GM12891 (cell line): ENCODE results near the gene UCKL1.

Source experiments
- DNase-seq: peaks from one replicate; pipeline ENCODE4 v3.0.0; 2011; ENCODE audit warnings: low spot score; ENCODE audit not compliant: insufficient read length
- FAIRE-seq: peaks from 2 replicates; lab custom pipeline; 2011; peaks lifted over from hg19 to GRCh38; lab: Jason Lieb, UNC
- PAX5 ChIP-seq: IDR thresholded peaks from 2 replicates; pipeline ENCODE4 v1.6.1; 2011; ENCODE audit warnings: low read length, moderate library complexity, mild to moderate bottlenecking; ENCODE audit not compliant: insufficient read depth, severe bottlenecking
- POLR2A ChIP-seq: IDR thresholded peaks from 2 replicates; pipeline ENCODE4 v1.6.1; 2011; ENCODE audit warnings: low read depth, low read length, control low read depth
- POLR2AphosphoS5 ChIP-seq: IDR thresholded peaks from 2 replicates; pipeline ENCODE4 v1.6.1; 2011; ENCODE audit warnings: low read depth, low read length, control low read depth
- POU2F2 ChIP-seq: IDR thresholded peaks from 2 replicates; pipeline ENCODE4 v1.6.1; 2011; ENCODE audit warnings: low read depth, mild to moderate bottlenecking, control low read depth, low read length, moderate library complexity
- SPI1 ChIP-seq: IDR thresholded peaks from 2 replicates; pipeline ENCODE4 v1.6.1; 2011; ENCODE audit warnings: low read depth, low read length, control low read depth
- TAF1 ChIP-seq: IDR thresholded peaks from 2 replicates; pipeline ENCODE4 v1.6.1; 2011; ENCODE audit warnings: low read depth, low read length, control low read depth

Gene UCKL1

DNA sequence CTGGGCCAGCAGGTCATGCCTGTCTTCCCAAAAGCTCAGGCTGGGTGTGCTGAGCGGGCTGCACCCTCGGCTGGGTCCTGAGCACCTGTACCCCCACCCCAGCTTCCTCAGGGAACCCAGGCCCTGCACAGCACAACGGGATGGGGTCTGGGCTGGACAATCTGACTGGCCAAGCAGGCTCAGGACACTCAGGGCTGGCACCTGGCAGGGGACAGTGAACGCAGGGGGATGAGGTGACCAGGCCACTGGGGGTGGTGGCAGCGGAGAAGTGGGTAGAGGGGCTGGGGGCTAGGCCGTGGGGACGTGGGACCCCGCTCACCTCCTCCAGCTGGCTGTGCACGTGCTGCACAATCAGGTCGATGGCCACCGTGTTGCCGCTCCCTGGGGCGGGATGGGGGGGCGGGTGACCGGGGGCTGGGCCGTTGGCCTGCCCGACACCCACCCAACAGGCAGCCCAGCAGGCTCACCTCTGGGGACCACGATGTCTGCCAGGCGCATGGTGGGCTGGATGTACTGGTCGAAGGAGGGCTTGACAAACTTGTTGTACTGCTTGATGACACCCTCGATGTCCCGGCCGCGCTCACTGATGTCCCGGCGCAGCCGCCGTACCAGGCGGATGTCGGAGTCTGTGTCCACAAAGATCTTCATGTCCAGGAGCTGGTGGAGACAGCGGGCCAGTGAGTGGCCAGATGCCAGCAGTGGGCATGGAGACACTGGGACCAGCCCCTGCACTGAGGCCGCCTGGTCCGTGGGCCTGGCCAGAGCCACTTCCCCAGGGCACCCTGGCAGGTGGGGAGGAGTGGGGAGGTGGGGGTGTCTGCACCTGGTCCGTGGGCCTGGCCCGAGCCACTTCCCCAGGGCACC lies 11.9 kb downstream of the UCKL1 start:
- no peak for TF ChIP-seq POU2F2
- TF ChIP-seq POLR2AphosphoS5, result no peak
- DNase-seq, result no peak
- FAIRE-seq, result no peak

DNA sequence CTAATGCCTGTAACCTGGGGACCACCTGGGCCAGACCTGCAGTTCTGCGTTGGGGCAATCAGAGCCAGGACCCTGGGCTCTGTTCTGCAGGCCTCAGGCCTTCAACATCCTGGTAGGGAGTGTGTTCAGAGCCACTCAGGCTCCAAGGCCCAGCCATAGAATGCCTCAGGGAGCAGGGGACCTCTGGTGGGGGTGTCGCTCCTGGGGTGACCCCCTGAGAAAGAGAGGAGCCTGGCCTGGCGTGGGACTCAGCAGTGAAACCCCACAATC lies 12.5 kb downstream of the UCKL1 start:
- DNase-seq, result no peak
- no peak for FAIRE-seq
- TF ChIP-seq SPI1 (no peak), POU2F2 (no peak), POLR2A (no peak), PAX5 (no peak), POLR2AphosphoS5 (no peak), TAF1 (no peak)

DNA sequence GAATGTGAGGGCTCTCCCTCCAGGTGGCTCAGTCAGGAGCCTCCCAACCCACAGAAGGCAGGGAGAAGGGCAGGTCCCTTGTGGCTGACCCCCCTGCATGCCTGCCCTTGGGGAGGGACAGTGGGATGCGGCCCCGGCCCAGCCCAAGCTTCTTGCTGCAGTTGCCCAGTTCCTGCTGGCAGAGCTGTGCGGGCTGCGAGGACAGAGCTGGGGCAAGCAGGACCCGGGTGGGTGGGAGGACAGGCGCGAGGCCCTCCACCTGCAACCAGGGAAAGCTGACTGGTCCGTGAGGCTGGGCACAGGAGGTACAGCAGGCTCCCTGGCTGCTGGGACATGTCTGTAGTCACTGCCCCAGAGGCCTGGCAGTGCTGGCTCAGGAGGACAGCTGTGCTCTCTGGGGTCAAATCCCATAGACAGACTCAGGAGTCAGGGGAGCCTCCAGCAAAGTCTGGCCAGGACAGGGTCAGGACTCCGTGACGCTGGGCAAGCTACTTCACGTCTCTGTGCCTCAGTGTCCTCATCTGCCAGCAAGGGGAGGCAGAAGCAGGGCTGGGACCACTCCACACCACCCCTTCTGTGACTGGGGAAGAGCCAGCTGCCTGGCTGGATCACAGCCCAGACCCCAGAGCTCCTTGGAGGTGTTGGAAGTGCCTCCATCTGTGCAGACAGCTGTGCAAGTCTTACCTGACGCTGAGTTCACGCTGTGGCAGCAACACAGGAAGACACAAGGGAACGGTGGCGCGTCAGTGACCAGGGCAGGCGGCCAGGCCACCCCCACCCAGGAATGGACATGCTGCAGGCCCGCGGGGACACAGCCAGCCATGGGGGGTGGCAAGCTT lies 13.0 kb downstream of the UCKL1 start:
- TF ChIP-seq POLR2AphosphoS5 (no peak), SPI1 (no peak), POLR2A (no peak; the same call in 1 of the 2 replicates), TAF1 (no peak), POU2F2 (no peak), PAX5 (no peak)
- DNase-seq (no peak), FAIRE-seq (no peak)

DNA sequence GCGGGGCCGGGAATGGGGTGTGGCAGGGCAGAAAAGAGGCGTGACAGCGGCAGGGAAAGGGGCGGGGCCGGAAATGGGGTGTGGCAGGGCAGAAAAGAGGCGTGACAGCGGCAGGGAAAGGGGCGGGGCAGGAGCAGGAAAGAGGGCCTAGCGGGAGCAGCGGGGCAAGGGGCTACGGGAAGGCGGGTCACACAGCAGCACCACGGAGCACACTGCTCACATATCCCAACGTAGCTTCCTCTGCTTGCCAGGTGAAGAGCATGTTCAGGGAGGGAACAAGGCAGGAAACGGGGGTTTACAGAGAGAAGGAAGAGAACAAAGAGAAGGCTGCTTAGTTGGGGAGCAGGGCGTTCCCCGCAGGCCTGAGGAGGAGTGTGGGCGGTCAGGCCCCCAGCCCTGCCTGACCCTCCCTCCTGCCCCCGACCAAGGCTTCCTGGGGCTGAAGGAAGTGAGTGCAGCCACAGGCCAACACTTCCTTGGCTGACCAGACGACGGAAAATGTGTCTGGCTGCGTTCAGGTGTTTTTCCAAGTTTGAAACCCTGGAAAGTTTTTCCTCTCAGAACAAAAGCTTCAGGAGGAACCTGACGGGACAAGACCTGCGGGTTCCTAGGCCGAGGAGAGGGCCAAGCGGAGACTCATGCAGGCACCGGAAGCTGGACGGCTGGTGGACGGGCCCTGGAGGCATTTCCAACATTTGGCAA lies 13.8 kb downstream of the UCKL1 start:
- DNase-seq (peak; percentile 67), FAIRE-seq (peak; percentile 77)
- TF ChIP-seq PAX5 (no peak), SPI1 (no peak), TAF1 (no peak), POLR2AphosphoS5 (0 out of 2 replicates have a peak, but pooled peaks have one; percentile 28), POLR2A (no peak)

DNA sequence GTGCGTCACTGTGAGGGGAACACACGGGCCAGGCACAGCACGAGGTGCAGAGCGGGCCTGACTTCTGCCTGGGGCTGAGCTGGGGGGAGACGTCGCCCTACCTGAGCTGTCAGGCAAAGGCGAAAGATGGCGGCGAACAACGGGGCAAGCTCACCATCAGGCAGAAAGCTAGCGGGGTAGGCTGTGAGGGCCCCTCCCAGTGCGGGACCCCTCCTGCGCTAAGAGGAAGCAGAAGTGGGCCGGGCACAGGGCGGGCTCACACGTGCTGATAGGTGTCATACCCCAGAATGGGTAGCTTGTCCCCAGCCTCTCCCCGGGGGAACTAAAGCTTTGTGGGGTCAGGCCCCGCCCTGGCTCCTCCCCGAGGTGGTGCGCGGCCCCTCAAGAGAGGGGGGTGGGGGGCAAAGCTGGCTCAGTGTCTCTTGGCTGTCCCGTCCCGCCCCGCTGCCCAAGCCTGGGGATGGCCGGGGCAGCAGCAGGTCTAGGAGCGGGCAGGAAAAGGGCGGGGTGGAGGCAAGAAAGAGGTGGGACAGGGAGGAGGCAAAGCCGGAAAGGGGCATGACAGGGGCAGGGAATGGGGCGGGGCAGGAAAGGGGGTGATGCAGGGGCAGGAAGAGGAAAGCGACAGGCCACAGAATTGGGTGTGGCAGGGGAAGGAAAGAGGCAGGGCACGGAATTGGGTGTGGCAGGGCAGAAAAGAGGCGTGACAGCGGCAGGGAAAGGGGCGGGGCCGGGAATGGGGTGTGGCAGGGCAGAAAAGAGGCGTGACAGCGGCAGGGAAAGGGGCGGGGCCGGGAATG lies 14.7 kb downstream of the UCKL1 start:
- DNase-seq (peak; percentile 73), FAIRE-seq (peak; percentile 5)
- TF ChIP-seq POLR2AphosphoS5, result no peak

DNA sequence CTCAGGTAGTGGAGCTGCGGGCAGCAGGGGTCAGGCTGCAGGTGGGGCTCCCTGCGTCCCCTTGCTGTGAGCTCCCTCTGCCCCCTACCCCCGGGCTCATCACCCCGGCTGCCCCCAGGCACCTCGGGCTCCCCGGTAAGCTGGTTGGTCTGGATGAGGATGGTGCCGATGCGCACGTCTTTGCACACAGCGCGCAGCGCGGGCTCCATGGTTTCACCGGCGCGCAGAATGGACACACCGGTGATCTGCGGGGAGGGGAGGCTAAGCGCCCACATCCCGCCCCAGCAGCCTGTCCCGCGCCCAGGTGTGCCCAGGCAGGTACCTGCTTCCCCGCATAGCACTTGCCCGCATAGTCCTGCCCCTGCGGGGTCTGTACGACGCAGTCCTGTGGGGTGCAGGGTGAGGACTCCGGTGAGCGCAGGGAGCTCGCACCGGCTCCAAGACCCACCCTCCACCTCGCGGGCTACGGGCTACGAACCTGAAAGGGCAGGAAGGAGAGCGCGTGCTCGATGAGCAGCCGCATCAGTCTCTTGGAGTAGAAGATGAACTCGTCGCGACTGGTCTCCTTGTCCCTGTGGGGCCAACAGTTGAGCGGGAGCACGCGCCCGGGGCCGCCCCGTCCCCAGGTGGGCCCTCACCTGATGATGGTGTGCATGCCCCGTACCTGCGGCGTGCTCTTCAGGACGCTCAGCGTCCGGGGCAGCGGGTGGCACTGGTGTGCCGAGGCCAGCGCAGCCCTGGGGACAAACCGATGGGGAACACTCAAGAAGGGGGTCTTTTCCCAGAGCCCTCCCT lies 15.5 kb downstream of the UCKL1 start:
- TF ChIP-seq POLR2A (no peak), POLR2AphosphoS5 (no peak), PAX5 (no peak), TAF1 (no peak), SPI1 (no peak), POU2F2 (no peak)
- no peak for FAIRE-seq
- DNase-seq, result no peak

DNA sequence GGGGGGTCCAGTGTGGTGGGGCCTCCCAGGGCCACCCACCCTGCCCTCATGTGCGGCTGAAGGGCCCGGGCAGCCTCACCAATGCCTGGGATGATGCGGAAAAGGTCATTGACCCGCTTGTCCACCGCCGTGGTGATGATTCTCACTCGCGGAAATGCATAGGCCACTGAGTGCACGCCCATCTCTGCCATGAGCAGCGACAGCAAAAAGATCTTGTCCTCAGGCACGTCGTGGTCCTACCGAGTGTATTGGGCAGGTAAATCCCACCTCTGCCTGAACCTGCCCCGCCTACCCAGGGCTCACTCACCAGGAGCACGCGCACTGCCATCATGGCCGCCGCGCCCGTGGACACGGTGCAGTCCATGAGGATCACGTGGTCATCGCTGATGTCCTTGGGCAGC lies 16.1 kb downstream of the UCKL1 start:
- no peak for FAIRE-seq
- no peak for DNase-seq

DNA sequence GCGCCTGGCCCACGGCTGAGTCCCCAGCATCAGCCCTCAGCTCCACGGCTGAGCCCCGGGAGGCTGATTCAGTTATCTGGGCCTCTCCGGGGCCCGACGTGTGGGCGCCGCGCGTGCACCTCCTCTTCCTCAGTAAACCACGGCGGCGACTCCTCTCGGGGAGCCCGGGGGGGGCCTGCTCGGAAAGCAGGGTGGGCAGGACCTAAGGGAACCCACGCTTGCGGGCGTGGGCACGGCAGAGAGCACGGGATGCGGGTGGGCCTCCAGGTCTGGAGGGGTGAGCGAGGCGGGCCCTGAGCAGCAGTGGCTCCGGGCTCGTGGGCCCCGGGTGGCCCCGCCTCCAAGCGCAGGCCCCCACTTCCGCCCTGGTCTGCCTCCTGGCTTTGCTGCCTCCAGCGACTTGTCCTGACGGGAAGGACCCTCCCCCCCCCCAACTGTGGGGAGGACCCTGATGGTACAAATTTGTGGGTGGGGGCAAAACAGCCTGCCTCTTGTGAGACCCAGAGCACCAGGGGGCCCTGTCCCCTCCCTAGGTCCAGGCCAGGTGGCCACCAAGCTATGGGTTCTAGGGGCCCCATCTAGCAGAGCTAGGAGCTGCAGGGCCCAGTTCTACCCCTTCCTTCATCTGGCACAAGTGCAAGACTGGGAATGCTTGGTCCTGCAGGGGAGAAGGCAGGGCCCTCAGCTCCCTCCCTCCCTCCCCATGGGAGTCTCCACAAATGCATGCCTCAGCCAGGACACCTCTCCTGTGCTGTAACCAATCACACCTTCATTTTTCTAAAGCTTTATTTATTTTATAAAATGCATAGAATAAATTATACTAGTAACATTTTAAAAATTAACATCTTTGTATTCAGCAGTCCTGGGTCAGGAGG lies 16.9 kb downstream of the UCKL1 start:
- DNase-seq (no peak), FAIRE-seq (no peak)
- TF ChIP-seq POLR2A, result no peak

More for the DNA sequence above, 16.1 kb downstream of the UCKL1 start:
- TF ChIP-seq POU2F2 (no peak), PAX5 (no peak), SPI1 (no peak), POLR2A (no peak), TAF1 (no peak), POLR2AphosphoS5 (no peak)
